ENCODE results near the gene MEP1A.

DNA sequence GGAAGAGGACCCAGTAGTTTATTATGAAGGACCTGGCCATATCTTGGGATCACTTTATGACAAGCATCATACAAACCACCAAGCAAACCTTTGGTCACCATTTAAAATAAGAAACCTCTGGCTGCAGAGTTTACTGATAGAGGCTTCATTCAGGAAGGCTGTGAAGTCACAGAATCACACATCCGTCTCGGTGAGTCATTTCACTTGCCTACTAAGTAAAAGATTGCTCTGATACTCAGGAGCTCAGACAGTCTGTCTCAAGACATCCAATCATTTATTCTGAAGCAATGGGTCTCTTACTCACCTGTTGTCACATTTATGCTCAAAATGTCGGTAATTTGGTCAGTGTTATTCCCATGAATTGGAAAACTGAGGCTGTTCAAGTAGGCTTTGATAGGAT, 94.8 kb downstream of the MEP1A start:
- TF ChIP-seq, protein P1, sequence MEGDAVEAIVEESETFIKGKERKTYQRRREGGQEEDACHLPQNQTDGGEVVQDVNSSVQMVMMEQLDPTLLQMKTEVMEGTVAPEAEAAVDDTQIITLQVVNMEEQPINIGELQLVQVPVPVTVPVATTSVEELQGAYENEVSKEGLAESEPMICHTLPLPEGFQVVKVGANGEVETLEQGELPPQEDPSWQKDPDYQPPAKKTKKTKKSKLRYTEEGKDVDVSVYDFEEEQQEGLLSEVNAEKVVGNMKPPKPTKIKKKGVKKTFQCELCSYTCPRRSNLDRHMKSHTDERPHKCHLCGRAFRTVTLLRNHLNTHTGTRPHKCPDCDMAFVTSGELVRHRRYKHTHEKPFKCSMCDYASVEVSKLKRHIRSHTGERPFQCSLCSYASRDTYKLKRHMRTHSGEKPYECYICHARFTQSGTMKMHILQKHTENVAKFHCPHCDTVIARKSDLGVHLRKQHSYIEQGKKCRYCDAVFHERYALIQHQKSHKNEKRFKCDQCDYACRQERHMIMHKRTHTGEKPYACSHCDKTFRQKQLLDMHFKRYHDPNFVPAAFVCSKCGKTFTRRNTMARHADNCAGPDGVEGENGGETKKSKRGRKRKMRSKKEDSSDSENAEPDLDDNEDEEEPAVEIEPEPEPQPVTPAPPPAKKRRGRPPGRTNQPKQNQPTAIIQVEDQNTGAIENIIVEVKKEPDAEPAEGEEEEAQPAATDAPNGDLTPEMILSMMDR (IDR thresholded peaks at IDR 0.05), result no peak
- TF ChIP-seq POLR2A (IDR thresholded peaks at IDR 0.05; ENCODE audit: low read depth), result no peak
- TF ChIP-seq POLR2AphosphoS5 (IDR thresholded peaks at IDR 0.05), result no peak
- no peak for TF ChIP-seq EP300 (IDR thresholded peaks at IDR 0.05)

Measured in esophagus muscularis mucosa (tissue), 4 donors.